ENCODE data around the gene GFPT2.

GRCh38 chr5:180387798-180388197 is 34.7 kb upstream of the GFPT2 start:
- TF ChIP-seq, protein P1, sequence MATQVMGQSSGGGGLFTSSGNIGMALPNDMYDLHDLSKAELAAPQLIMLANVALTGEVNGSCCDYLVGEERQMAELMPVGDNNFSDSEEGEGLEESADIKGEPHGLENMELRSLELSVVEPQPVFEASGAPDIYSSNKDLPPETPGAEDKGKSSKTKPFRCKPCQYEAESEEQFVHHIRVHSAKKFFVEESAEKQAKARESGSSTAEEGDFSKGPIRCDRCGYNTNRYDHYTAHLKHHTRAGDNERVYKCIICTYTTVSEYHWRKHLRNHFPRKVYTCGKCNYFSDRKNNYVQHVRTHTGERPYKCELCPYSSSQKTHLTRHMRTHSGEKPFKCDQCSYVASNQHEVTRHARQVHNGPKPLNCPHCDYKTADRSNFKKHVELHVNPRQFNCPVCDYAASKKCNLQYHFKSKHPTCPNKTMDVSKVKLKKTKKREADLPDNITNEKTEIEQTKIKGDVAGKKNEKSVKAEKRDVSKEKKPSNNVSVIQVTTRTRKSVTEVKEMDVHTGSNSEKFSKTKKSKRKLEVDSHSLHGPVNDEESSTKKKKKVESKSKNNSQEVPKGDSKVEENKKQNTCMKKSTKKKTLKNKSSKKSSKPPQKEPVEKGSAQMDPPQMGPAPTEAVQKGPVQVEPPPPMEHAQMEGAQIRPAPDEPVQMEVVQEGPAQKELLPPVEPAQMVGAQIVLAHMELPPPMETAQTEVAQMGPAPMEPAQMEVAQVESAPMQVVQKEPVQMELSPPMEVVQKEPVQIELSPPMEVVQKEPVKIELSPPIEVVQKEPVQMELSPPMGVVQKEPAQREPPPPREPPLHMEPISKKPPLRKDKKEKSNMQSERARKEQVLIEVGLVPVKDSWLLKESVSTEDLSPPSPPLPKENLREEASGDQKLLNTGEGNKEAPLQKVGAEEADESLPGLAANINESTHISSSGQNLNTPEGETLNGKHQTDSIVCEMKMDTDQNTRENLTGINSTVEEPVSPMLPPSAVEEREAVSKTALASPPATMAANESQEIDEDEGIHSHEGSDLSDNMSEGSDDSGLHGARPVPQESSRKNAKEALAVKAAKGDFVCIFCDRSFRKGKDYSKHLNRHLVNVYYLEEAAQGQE (IDR thresholded peaks at IDR 0.05; ENCODE audit: low read depth): no peak
- TF ChIP-seq ZBTB7A (IDR thresholded peaks at IDR 0.05; ENCODE audit: low read depth) (no peak), EP300 (IDR thresholded peaks at IDR 0.05; ENCODE audit: borderline replicate concordance) (no peak), EGR1 (IDR thresholded peaks at IDR 0.05) (no peak), TCF12 (IDR thresholded peaks at IDR 0.05; ENCODE audit: low read depth) (no peak)
